Smooth muscle cell of the umbilical artery (primary cell): Measurements from ENCODE around the gene NAALADL1. TPM values are rescaled to one million over a fixed set of nuclear protein-coding genes. Genes with fewer than 3 reads are reported as not detected.

Experiments
- total RNA-seq: library from RNA; depleted of rRNA; stranded (reverse); fragments of >200 nt; gene quantifications from 2 replicates; pipeline ENCODE4 v1.2.3, GENCODE V29; 2014

The NAALADL1 gene
- 17.3 and 19.9 TPM in 2 replicates for total RNA-seq

DNA sequence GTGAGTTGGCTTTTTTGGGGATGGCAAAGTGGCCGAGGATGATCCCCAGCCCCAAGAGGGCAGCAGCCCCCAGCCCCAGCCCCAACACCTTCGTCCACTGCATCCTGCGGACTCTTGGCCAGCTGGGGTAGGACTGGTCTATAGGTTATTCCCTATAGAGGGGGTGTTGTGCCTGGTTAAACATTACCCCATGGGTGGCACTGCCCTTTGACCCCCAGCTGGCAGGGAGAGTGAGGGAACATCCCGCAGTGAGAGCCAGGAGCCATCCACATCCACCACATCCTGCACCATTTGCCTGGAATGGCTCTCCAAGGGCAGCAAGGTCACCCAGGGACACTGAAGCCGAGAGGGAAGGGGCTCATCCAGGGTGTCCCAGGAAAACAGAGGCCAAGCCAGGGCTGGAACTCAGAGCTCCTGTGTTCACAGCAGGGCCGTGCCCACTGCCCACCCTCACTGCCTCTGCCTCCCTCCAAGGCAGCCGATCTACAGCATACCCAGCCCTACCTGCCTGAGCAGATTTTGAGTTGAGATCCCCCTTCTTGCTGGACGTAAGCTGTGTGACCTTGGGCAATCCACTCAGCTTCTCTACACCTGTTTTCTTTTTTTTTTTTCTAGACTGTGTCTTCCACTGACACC lies at the start of gene NAALADL1:
NAALADL1 (minus strand) TSS at position 135 of the 636 bp plus-strand sequence; CDS start at position 103, 32 bp downstream.

GRCh38 chr11:65095974-65096806 lies 37.8 kb upstream of the NAALADL1 start, which contains the start of gene VPS51:
Gene VPS51, plus strand, starts transcription at chr11:65096214. Its CDS starts 37 bp downstream, at chr11:65096251.

DNA sequence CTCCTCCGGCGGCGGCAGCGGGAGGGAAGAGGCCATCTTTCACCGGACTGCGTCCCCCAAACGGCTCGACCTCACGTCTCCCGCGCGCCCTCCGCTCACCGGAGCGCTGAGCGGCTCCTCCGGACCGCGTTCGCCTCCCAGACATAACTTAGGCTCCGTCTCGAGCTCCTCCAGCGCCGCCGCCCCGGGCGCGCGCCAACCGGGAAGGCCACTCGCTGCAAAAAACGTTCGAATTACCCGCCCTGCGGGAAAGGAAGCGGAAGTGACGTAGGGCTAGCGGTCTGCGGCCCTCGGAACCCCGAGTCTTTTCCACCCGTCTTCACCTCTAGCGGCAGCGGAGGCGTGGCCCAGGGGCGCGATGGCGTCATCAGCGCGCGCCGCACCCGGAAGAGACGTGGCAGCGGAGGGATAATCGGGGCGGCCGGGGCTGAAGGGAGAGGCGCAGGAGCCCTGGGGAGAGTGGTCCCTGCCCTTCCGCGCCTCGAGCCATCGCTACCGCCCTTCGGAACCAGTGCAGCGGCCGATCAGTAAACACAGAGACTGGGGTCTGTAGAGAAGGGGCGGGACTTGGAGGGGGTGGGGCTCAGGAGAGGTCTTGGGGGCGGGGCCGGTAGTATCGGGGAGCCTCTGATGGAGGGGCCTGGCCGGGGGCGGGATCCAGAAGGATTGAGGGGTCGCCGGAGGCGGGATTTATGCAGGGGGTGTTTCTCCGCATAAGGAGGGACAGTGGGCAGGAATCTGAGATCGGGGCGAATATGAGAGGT lies 25.7 kb upstream of the NAALADL1 start, which contains the start of the genes CDCA5 and ZFPL1:
CDCA5 (minus strand) TSS at position 207 of the 764 bp plus-strand sequence; CDS start at position 145, 62 bp downstream.
ZFPL1 (plus strand) TSS at position 389 of the 764 bp plus-strand sequence. CDS start 477 bp downstream, outside the sequence.

DNA sequence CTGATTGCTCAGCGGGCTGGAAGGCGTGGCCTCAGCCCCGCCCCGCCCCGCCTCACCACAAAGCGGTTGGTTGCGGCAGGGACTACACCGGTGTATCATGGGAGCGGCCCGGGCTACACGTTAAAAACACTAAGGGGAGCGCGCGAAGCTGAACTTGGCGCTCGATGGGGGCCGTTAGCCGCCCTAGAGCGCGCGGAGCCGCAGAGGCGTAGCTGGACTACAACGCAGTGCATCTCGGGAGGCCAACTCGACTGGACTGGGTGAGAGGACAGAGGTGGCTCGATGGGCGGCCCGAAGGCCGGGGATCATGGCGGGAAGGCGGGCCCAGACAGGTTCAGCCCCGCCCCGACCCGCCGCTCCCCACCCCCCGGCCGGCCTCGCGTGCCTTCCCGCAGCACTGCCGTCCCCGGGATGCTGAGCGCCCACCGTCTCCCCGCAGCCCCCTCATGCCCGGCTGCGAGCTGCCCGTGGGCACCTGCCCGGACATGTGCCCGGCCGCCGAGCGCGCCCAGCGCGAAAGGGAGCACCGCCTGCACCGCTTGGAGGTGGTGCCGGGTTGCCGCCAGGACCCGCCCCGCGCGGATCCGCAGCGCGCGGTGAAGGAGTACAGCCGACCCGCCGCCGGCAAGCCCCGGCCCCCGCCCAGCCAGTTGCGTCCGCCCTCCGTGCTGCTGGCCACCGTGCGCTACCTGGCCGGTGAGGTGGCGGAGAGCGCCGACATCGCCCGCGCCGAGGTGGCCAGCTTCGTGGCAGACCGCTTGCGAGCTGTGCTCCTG lies 17.3 kb downstream of the NAALADL1 start, which contains the start of gene SAC3D1:
SAC3D1 (plus strand) TSS at position 364 of the 776 bp plus-strand sequence; CDS start at position 447, 83 bp downstream.

GRCh38 chr11:65027213-65028067 lies 30.9 kb downstream of the NAALADL1 start, which contains the start of gene SNX15:
Gene SNX15, plus strand, starts transcription at chr11:65027439. Its CDS starts 99 bp downstream, at chr11:65027538.

DNA sequence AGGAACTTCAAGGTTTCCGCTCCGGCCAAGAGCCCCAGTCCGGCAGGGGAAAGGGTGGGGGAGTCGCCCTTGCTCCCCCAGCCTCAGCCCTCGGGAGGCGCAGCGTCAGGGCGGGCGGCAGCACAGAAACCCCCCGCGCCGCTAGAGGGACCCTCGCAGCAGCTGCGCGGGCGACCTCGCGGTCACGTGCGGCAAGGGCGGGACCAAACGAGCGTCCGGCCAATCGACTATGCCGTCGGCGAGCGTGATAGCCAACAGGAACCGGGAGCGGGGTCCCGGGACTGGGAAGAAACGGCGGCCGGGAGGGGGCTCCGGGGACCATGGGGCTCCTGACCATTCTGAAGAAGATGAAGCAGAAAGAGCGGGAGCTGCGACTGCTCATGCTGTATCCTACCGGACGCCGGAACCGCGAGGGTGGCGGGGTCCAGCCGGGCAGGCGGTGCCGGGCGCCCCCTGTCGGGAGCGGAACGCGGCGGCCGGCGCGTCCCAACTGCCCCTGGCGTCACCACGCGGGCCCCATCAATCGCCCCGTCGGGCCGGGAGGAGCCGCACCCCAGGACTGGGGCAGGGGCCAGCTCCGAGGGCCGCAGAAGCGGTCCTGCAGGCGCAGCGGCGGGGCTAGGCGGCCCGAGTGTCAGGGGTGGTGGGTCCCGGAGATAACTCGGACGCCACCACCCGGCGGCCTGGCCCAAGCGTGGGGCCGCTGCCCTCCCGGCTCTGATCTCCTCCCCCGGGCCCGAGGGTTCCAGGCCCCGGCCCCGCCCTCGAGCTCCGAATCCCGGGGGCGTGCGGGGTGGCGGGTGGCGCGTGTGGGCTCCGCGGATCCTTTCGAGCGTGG lies 44.2 kb downstream of the NAALADL1 start, which contains the start of gene ARL2:
ARL2 (plus strand) TSS at position 273 of the 838 bp plus-strand sequence; CDS start at position 321, 48 bp downstream.

GRCh38 chr11:64996710-64997380 lies 61.5 kb downstream of the NAALADL1 start, which contains the start of gene BATF2:
Gene BATF2, minus strand, starts transcription at chr11:64996971. Its CDS starts 57 bp downstream, at chr11:64996914.

Other genes with a start within 250 kb of the NAALADL1 start
- 13.4 and 34.0 TPM in 2 replicates for gene MEN1, start 248.0 kb downstream of the NAALADL1 start, total RNA-seq
- under 0.01 and 0.32 TPM in 2 replicates for gene CDC42BPG, start 213.9 kb downstream of the NAALADL1 start, total RNA-seq
- gene EHD1, start 179.9 kb downstream of the NAALADL1 start, total RNA-seq: 40.4 and 211 TPM in 2 replicates
- gene ATG2A, start 141.3 kb downstream of the NAALADL1 start, total RNA-seq: 12.5 and 14.9 TPM in 2 replicates
- gene PPP2R5B, start 133.9 kb downstream of the NAALADL1 start, total RNA-seq: 16.0 and 21.0 TPM in 2 replicates
- gene GPHA2, start 122.7 kb downstream of the NAALADL1 start, total RNA-seq: not detected in 2 replicates
- under 0.01 TPM in 1 of 2 replicates, not detected in the other for gene MAJIN, start 86.4 kb downstream of the NAALADL1 start, total RNA-seq
- gene BATF2, start 61.6 kb downstream of the NAALADL1 start, total RNA-seq: under 0.01 and 0.51 TPM in 2 replicates
- 73.7 and 76.6 TPM in 2 replicates for gene ARL2, start 44.4 kb downstream of the NAALADL1 start, total RNA-seq
- gene SNX15, start 31.1 kb downstream of the NAALADL1 start, total RNA-seq: 3.0 and 10.7 TPM in 2 replicates
- gene SAC3D1, start 17.3 kb downstream of the NAALADL1 start, total RNA-seq: 6.9 and 7.1 TPM in 2 replicates
- gene CDCA5, start 25.5 kb upstream of the NAALADL1 start, total RNA-seq: 1.8 and 6.0 TPM in 2 replicates
- gene ZFPL1, start 25.7 kb upstream of the NAALADL1 start, total RNA-seq: 23.5 and 33.7 TPM in 2 replicates
- 108 and 163 TPM in 2 replicates for gene VPS51, start 37.7 kb upstream of the NAALADL1 start, total RNA-seq
- gene TM7SF2, start 53.3 kb upstream of the NAALADL1 start, total RNA-seq: 12.2 and 17.0 TPM in 2 replicates
- 6.5 and 7.3 TPM in 2 replicates for gene ZNHIT2, start 59.1 kb upstream of the NAALADL1 start, total RNA-seq
- 104 and 213 TPM in 2 replicates for gene FAU, start 63.6 kb upstream of the NAALADL1 start, total RNA-seq
- gene MRPL49, start 63.8 kb upstream of the NAALADL1 start, total RNA-seq: 44.0 and 47.2 TPM in 2 replicates
- gene SYVN1, start 76.0 kb upstream of the NAALADL1 start, total RNA-seq: 25.2 and 38.0 TPM in 2 replicates
- not detected in 2 replicates for gene SPDYC, start 111.7 kb upstream of the NAALADL1 start, total RNA-seq
- gene CAPN1, start 123.4 kb upstream of the NAALADL1 start, total RNA-seq: 52.6 and 180 TPM in 2 replicates
- gene POLA2, start 203.4 kb upstream of the NAALADL1 start, total RNA-seq: 1.5 and 7.9 TPM in 2 replicates